ENCODE data around the gene PLB1.

PLB1 gene

DNA sequence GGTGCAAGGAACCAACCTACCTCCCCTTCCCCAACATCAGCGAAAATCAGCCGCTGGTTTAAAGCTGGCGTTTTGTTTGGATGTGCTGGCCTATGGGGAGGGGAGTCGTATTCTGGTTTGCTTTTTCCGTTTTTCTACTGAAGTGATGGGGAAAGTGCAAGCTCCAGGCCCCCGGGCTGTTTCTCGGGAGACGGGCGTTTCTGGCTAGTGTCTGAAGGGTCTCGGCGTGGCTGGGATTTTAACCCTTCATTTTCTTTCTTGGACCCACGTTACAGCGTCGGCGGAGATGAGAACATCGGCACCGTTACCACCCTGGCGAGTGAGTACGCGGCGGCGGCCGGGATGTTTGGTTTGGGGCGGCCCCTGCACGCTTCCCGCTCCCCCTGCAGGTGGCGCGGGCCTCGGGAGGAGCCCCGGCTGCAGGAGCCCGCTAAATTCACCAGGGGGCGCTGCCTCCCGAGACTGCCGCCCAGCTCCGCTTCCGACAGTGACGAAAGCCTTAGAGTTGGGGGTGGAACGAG is 70.7 kb downstream of the PLB1 start:
- peak; percentile 60 for DNase-seq

DNA sequence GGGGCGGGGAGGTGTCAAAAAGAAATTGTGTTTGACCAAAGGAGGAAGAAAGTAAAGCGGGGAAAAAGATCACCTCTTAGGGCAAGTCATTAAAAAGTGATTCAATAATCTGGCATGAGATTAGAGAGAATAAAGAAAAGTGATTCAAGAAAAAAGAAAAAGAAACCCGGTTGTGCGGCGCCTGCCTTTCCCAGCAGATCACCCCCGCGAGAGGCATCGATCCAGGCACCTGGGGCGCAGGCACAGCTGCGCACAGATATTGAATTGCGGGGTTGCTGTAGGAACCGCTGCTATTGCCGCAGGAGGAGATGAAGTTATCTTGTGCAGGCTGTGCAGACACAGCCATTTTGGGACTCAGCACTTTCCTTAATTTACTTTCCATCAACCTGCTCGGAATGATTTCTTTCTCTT is 71.2 kb downstream of the PLB1 start:
- DNase-seq: no peak

DNA sequence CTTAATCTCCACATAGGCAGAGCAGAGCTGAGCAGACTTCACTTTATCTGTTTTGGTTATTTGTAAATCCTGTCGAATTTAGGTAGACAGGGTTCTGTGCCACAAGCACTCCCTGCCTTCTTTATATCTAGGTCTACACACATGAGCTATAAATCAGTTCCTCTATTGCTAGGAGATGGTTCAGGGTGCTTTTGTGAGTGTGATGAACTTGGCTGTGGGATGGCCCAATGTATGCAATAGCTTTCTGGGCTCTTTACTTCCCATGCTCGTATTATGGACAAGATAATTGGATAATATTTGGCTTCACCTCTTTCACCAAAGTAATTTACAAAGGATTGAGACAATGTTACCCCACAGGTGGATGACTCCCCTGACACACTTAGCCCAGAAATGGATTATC is 72.2 kb downstream of the PLB1 start:
- no peak for DNase-seq

DNA sequence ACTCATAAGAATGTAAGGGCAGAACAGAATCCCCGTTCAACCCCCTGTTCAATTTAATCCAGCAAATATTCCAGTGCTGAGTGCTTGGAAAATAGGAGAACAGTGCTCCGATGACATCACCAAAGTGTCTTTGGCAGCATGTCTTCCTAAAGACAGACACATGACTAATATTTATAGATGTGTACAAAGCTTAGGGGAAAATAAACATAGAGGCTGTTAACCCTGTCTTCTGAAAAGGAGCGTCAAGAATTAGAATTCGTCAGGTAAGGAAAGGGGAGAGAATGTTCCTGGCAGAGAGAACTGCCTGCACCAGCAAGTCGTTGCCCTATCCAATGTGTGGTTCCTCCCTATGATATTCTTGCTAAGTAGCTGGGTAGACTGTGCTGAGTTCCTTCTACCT is 72.7 kb downstream of the PLB1 start:
- no peak for DNase-seq

DNA sequence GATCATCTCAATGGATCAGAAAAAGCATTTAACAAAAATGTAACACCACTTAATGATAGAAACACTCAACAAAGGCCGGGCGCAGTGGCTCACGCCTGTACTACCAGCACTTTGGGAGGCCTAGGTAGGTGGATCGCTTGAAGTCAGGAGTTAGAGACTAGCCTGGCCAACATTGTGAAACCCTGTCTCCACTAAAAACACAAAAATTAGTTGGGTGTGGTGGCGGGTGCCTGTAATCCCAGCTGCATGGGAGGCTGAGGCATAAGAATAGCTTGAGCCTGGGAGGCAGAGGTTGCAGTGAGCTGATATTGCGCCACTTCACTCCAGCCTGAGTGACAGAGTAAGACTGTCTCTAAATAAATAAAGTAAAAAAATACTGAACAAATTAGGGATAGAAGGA is 74.6 kb downstream of the PLB1 start:
- DNase-seq: no peak

DNA sequence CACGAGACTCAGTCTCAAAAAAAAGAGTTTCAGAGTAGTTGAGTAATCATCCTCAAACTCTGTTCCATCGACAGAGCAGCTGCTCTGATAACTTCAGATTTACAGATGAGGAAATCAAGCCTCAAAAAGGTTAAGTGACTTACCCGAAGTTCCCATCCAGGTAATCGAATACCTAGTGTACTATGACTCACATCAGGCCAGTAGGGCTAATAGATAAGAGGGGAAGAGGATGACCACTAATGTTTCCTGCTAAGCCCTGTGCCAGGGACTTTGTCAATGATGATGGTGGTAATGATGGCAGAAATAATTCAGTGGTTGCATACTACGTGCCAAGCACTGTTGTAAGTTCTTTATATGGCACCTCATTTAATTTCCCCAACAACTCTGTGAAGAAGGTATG is 80.9 kb downstream of the PLB1 start:
- no peak for DNase-seq

DNA sequence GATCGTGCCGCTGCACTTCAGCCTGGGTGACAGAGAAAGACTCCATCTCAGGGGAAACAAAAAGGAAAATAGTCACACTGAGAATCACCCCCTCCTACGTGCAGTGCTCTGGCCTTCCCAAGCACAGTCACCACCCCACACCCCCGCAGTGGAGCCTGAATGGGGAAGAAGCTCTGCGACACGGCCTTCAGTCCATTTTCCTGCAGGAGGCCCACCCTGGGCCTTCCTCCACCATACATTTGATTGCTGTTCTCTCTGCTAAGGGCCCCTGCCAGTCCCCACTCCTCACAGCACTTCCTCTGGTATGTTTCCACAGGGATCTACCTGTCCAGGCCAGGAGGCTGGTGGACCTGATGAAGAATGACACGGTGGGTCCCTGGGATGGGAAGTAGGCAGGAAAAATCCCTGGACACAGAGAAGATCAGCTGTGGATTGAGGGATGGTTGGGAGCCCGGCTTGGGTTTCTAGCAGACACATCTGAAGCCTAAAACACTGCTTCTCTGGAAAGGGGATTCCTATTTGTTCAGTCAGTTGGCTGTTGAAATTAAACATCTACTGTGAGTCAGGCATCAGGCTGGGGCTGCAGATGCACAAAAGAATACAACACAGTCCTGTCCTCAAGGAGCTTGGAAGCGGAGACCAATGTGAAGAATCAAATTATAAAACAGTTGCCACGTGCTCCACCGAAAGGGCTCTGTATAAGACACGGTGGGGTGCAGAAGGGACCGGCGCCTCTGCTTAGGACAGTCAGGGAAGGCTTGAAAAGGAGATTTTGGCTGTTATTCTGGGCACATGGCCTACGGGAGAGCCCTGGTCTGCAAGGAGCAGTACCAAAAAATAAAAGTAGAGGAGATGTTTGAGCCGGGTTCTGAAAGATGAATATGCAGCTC is 82.2 kb downstream of the PLB1 start:
- DNase-seq: no peak

DNA sequence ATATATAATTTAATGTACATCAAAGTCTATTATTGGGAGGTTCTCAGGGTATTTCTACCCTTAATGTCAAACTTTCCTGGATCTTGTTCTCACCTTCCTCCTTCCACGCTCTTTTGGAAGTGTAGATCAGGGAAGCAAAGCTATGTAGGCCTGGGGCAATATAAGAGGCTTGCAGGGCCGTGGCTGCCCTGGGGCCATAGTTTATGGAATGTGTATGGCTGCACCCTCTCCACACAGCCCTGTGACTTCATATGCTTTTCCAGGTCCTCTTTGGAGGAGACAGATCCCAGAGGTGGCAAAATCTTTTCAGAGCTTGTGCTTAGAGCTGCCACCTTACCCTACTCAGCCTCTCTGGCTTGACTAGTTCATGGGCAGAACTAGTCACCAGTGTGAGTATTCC is 82.9 kb downstream of the PLB1 start:
- no peak for DNase-seq

DNA sequence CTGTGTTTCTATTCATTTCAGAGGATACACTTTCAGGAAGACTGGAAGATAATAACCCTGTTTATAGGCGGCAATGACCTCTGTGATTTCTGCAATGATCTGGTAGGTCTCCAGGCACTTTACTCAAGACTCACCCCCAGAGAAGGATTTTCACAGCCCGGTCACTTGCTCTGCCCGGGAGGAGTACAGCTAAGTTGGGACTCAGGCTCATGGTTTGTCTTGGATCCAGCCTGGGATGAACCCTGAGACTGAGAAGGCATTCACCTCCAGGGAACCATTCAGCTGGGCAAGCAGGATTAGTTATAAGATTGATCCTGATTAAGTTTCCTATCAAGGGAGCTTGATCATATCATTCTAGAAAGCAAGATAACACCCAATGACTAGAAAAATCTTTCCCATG is 83.7 kb downstream of the PLB1 start:
- no peak for DNase-seq

DNA sequence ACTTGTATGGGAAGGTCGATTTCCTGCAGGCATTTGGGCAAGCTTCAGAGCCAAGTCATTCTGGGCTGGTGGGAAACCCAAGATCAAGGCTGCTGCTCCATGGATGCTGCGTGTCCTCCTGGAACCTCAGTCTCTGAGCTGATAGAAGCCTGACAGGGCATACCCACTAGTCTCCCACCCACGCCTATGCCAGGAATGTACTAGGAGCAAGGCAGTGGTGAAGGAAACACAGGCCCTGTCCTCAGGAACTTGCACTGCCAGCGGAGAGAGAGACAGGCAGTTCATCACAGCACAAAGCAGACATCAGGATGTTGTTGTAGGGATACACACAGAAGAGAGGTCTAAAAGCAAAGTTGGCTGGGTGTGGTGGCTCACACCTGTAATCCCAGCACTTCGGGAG is 84.2 kb downstream of the PLB1 start:
- no peak for DNase-seq

DNA sequence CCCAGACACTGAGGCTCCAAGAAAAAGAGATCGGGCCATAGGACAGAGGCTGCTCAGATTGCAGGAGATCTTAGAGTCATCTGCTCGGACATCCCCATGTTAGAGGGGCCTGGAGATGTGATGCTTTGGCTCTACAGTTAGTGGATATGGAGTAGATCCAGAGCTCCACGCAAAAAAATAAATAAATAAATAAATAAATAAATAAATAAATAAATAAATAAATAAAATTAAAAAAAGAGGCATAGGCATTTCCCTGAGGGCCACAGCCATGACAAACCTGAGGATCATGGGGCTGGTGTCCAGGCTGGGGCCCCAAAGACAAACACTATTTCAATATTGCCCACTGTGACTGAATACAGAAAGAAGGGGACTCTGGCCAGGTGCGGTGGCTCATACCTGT is 85.5 kb downstream of the PLB1 start:
- no peak for DNase-seq

DNA sequence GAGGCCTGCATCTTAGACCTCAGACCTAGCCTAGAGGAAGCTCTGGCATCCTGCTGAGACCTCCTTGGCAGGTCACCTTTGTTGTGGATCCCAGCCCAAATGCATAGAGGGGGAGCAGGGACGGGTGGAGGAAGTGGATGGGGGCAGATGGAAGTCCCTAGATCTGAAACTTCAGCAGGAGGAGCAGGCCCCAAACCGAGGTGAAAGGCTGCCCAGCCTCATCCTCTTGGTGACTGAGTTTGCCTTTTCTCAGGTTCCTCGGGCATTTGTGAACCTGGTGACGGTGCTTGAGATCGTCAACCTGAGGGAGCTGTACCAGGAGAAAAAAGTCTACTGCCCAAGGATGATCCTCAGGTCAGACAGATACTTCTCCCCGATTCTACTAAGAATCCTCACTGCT is 86.3 kb downstream of the PLB1 start:
- DNase-seq: no peak

DNA sequence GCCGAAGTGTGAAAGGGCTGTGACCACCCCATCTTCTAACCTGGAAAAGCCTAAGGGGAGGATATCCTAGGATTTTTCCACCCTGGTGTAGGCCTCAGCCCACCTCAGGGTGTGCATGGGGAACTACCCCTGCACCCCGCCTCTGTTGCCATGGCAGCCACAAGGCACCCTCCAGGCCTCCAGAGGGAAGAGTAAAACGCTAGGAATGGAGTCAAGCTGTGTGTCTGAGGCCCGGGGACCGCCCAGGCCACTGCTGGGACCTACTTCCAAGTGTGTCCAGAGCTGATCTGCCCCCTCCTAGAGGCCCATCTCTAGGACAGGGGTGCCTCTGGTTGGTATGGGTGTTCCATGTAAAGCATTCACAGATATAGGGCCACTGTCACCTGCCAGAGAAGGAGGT is 86.7 kb downstream of the PLB1 start:
- DNase-seq: no peak

DNA sequence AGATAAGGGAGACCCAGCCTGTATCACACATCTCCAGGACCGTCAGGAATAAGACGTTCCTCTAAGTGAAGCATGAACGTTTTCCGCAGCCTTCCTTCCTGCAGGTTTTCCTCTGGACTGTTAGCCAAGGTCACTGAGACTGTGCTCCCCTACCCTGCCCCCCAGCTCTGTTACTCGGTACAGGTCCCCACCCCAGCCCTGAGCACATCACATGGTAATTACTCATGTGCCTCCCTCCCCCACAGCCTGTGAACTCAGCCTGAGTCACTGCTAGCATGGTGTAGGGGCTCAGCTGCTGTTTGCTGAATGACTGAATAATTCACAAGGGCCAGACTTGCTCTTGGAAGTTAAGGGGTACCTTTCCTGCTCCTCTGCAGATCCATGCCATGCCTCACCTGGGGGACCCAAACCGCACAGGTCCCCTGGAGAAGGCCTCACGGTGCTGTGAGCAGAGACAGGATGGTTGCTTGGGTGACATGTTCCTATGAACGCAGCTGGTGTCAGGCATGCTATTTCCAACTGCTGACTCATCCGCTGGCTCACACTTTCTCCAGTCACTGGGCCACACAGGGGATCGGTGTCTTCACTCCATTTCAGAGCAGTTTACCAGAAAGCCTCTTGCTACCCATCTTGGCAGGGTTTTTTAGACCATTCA is 88.2 kb downstream of the PLB1 start:
- peak; percentile 89 for DNase-seq

DNA sequence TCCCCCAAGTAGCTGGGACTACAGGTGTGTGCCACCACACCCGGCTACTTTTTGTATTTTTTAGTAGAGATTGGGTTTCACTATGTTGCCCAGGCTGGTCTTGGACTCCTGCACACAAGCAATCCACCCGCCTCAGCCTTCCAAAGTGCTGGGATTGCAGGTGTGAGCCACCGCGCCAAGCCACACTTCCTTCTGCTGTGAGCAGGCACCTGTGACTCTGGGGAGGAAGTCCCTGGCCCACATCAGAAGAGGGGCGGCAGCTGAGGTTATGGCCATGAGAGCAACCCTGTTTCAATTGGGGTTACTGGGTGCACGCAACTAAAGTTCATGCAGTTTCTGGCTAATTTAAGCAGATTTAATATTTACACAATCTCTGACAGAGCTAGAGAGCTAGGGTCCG is 91.0 kb downstream of the PLB1 start:
- no peak for DNase-seq

DNA sequence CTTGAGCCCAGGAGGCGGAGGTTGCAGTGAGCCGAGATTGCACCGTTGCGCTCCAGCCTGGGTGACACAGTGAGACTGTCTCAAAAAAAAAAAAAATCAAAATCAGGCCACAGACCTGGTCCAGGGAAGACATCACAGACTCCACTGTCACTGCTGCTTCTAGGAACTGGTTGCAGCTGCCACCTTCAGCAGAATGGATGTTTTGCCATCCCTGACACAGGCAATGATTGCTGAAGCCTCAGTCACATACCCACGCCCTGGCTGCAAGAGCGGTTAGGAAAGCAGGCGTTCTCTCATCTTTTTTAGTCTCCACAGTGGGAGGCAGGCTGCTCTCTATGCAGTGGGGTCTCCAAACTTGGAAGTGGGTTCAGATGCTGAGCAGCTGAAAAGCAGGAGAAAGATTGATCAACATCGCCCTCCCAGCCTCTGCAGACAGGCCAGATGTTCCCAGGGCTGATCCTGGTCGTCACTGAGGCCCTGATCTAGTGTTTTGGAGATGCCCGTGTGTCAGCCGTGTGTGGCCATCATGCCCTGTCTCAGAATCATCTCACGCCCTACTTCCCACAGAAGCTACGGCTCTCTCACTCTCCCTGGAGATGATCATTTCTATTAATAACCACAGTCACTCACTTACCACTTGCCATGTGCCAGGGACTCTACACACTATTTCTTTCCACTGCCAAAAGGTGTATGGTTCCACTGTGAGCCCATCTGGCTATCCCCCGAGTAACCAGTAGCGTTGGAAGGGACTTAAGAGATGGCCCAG is 91.8 kb downstream of the PLB1 start:
- DNase-seq: no peak

DNA sequence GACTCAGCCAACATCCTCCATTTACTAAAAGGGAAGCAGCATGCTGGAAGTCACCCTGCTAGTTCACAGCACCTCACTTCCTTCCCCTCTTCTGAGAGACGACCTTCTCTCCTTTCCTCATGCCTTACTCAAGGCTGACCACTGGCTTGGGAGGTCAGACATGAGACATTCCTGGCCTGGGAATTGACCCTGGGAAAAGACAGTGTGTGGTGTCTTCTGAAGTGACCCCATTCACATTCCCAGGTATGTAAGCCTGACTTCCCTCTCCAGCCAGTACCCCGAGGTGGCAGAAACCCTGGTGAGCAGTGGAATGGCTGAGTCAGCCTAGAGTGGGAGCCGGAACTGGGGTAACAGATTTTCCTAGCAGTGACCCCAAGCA is 92.4 kb downstream of the PLB1 start:
- no peak for DNase-seq

DNA sequence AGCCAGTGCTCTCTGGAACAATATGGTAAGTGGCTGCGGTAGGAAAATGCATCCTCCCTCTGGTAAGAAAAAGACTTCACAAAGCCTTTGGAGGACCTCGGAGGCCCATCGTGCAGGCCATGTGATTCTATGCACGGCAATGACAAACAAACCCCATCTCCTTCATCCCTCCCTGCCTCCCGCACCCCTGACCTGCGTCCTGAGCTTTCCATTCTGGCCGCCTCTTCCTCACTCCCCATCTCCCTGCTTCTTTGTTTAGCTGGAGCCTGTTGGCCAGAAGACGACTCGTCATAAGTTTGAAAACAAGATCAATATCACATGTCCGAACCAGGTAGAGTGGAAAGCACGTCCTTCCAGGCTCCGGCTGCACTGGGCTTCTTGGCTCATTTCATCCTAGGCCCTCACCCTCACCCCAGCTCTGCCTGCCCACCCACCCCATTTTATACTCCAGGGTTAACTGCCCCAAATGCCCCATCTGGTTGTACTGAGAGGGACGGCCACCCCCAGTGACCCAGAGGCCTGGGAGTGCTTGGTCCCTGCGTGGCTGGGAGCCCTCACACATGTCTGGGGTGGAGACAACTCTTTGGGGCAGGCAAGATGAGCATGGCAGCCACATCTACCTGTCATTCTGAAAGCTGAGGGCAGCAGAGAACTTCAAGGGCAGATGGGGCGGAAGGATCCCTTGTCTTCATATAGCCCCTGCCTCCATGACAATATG is 94.0 kb downstream of the PLB1 start:
- no peak for DNase-seq

DNA sequence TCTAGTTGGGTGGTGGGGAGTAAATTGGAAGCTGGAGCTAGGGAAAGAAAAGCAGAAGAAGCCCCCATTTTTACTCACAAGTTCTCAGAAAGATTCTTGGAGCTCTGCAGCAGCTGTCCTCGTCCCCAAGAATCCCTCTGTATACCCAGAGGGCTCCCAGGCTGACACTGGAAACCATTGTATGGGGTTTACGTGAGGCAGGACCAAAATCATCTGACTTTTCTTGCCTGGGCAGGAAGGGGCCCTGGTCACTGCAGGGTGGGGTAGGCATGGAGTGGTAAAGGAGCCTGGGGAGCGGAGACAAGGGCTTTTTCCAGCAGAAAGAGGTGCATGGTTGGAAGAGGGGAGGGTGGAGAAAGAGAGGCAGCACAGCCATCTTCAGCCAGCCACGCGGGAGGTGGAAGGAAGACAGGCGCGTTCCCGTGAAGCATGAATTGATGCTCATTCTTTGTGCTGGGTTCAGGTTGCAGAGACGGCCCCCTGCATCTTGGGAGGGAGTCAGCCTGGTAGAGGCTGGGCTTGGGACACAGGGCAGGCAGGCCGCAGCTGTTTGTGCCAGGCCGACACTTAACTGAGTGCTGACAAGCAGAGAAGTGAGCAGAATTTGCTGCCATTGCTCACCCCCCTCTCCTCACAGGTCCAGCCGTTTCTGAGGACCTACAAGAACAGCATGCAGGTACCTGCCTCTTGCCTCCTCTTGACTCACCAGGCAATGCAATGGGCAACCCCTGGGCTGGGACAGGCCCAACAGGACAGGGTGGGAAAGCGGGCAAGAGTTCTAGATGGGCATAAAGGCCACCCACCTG is 94.8 kb downstream of the PLB1 start:
- DNase-seq: no peak

DNA sequence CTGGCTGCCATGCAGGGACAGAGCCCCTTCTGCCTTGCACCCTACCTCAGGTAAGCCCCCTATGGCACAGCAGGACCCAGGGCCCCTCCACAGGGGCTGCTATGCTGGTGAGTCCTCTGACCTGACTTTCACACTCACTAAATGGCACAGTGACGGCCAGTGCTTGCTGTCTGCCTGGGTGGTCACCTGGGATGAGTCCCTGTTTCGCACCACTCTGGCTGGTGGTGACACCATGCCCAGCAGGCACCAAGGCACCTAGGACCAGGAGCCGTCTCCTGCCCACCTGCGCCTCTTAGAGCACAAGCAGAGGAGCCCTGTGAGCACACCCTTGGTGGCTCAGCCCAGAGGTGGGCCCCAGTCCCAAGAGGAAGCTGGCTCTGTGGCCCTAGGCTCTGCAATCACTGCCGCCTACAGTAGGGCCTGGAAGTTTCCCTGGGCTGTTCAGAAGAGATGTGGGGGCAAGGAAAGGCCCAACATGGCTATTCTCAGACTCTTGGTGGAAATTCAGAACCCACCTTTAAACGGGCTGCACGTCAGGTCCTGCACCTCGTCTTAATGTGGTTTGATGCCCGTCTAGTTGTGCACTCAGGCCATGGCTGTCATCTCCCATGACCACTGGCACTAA is 96.0 kb downstream of the PLB1 start:
- DNase-seq: no peak

DNA sequence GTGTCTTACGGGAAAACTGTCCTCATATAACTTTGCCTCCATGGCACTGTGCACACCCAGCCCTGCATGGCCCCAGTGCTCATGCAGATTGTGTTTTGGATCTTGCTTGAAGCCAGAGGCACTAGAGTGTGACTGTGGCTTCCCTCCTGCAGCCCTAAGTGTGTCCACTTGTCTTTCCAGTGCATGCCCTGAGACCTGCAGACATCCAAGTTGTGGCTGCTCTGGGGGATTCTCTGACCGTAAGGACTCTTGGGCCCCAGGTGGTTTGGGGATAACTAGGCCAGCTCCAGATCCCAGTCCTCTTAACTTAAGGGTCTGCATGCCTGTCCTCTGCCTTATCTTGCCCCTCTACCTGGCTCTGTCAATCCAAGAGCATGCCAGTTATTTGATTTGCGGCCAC is 96.6 kb downstream of the PLB1 start:
- DNase-seq: no peak
